SK-N-SH treated with all-trans-retinoic acid at 6 μM for 48 hours (cell line): ENCODE results near the gene JARID2.

Source experiments
- ARNTL ChIP-seq: fragments of 450-650 bp; formaldehyde crosslinking; IDR thresholded peaks from 2 replicates; pipeline ENCODE4 v1.5.0; 2020; ENCODE audit warnings: low read depth, mild to moderate bottlenecking, moderate library complexity, borderline replicate concordance
- OSR1 ChIP-seq: fragments of 250-450 bp; sonication (Bioruptor Pico); IDR thresholded peaks from 2 replicates; pipeline ENCODE4 v1.8.0; 2022; ENCODE audit warnings: moderate library complexity, mild to moderate bottlenecking, inconsistent platforms
- PATZ1 ChIP-seq: fragments of 250-450 bp; sonication (Bioruptor Pico); IDR thresholded peaks from 2 replicates; pipeline ENCODE4 v1.8.0; 2020; ENCODE audit warnings: mild to moderate bottlenecking, moderate library complexity, borderline replicate concordance
- RARB ChIP-seq: fragments of 250-450 bp; sonication (Bioruptor Pico); IDR thresholded peaks from 2 replicates; pipeline ENCODE4 v1.8.0; 2021; ENCODE audit warnings: mild to moderate bottlenecking, moderate library complexity
- TOX ChIP-seq: fragments of 250-450 bp; sonication (Bioruptor Pico); IDR thresholded peaks from 2 replicates; pipeline ENCODE4 v1.8.0; 2021; ENCODE audit warnings: mild to moderate bottlenecking, moderate library complexity, borderline replicate concordance

- TF ChIP-seq TOX (CRISPR knock-in tag), result no peak
- no peak for TF ChIP-seq OSR1 (CRISPR knock-in tag)
- TF ChIP-seq ARNTL (CRISPR knock-in tag), result no peak
- no peak for TF ChIP-seq PATZ1 (CRISPR knock-in tag)
- no peak for TF ChIP-seq RARB (CRISPR knock-in tag)
Measured at GRCh38 chr6:15380351-15380750, 134.5 kb downstream of the JARID2 start.
